ENCODE data around the gene ANGPTL5. TPM values are rescaled to one million over a fixed set of nuclear protein-coding genes. Genes with fewer than 3 reads are reported as not detected.

Gene ANGPTL5
- total and polyA plus RNA-seq, 9 of the 15 experiments (the other 6 are each of a cell fraction or from before 2014, with no cell fraction given), result 0.03 TPM; not detected in 8

DNA sequence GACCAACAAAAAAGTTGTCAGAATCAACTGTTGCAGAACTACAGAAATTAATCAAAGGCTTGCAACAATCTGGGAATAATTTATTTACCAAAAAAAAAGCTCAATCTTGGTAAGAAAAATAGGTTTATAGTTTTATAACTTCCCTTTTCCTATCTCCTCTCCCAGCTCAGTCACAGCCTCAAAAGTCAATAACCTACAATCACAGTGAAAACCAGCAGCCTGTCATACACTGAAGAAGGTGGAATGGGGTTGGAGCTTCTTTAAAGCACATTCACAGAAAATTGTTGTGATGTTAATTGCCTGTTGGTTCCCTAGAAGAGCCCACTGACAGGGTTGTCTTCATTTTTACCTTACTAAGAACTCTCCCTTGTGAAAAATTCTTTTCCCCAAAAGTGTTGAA, 52.2 kb downstream of the ANGPTL5 start:
- BruUV-seq (replicated peaks), result no TSS peak
- H3K27ac ChIP-seq (ENCODE audit: extremely low read depth, low read depth, low read length), result no peak overlapping the region
- intact Hi-C loops (cut with micrococcal nuclease) (loop anchor here (5.0 kb wide), 1 partner anchor 633 kb away; no protein-coding TSS in a partner anchor), in situ Hi-C loops (cut with MboI) (no loop called here)
- H4K20me1 ChIP-seq (replicated peaks; ENCODE audit: control insufficient read depth, insufficient read depth, low read length), result no peaks in the 10 kb centered on the region
- H3K9ac ChIP-seq (ENCODE audit: insufficient read depth in 1 of 2, low read depth in 2 of 2, low read length in 2 of 2), result no peak overlapping the region
- DNase-seq (ENCODE audit: extremely low read depth in 1 of 4, low spot score in 3 of 4), result no peak
- no peak for ATAC-seq
- H3K9me1 ChIP-seq (ENCODE audit: control insufficient read depth, insufficient read depth, low read length), result no peaks in the 10 kb centered on the region
- no peak overlapping the region for H2AFZ ChIP-seq (ENCODE audit: low read depth, low read length)
- CTCF ChIA-PET (ENCODE audit: low intra/inter-chr PET ratio), result no interaction called here
- H3K9me3 ChIP-seq (replicated peaks; ENCODE audit: control insufficient read depth, insufficient read depth, low read depth, low read length), result no peaks in the 10 kb centered on the region
- no peaks in the 10 kb centered on the region for H3K36me3 ChIP-seq (ENCODE audit: control insufficient read depth, insufficient read depth, low read length)
- H3K4me1 ChIP-seq (replicated peaks in 1 of 2; ENCODE audit: control insufficient read depth in 2 of 2, insufficient read depth in 2 of 2, low read length in 2 of 2), result no peaks in the 10 kb centered on the region
- H3K4me2 ChIP-seq (ENCODE audit: insufficient read depth, low read length), result no peak overlapping the region
- no peaks in the 10 kb centered on the region for H3K27me3 ChIP-seq (ENCODE audit: control insufficient read depth in 2 of 2, insufficient read depth in 2 of 2, low read length in 2 of 2)
- POLR2A ChIA-PET, result interaction anchor here (1.3 kb wide), 1 partner anchor 20 kb away, joined by 3 read pairs; no protein-coding TSS in a partner anchor
- FAIRE-seq, result no peak
- H3K4me3 ChIP-seq, result no peak overlapping the region
- H3K79me2 ChIP-seq (ENCODE audit: control insufficient read depth, insufficient read depth, low read length), result no peaks in the 10 kb centered on the region
- TF ChIP-seq, protein P1, sequence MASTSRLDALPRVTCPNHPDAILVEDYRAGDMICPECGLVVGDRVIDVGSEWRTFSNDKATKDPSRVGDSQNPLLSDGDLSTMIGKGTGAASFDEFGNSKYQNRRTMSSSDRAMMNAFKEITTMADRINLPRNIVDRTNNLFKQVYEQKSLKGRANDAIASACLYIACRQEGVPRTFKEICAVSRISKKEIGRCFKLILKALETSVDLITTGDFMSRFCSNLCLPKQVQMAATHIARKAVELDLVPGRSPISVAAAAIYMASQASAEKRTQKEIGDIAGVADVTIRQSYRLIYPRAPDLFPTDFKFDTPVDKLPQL (IDR thresholded peaks at IDR 0.05; ENCODE audit: extremely low read depth, insufficient read length), result no peak
- TF ChIP-seq NFYB (IDR thresholded peaks at IDR 0.05; ENCODE audit: extremely low read depth, insufficient read length) (no peak), FOXJ2 (tag; IDR thresholded peaks at IDR 0.05) (no peak), RBM39 (optimal IDR thresholded peaks at IDR 0.05; ENCODE audit: low read depth, low read length) (no peak), ZNF551 (CRISPR knock-in tag; IDR thresholded peaks at IDR 0.05) (no peak), CEBPB (tag; IDR thresholded peaks at IDR 0.05) (no peak), XRCC3 (IDR thresholded peaks at IDR 0.05) (no peak), LEF1 (IDR thresholded peaks at IDR 0.05) (no peak), ZNF12 (CRISPR knock-in tag; IDR thresholded peaks at IDR 0.05) (no peak), ZKSCAN1 (IDR thresholded peaks at IDR 0.05; ENCODE audit: low read depth, low read length) (no peak)
- TF ChIP-seq, protein P2, sequence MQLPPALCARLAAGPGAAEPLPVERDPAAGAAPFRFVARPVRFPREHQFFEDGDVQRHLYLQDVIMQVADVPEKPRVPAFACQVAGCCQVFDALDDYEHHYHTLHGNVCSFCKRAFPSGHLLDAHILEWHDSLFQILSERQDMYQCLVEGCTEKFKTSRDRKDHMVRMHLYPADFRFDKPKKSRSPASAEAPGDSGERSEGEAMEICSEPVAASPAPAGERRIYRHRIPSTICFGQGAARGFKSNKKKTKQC (CRISPR knock-in tag; IDR thresholded peaks at IDR 0.05), result no peak
- TF ChIP-seq, protein P3, sequence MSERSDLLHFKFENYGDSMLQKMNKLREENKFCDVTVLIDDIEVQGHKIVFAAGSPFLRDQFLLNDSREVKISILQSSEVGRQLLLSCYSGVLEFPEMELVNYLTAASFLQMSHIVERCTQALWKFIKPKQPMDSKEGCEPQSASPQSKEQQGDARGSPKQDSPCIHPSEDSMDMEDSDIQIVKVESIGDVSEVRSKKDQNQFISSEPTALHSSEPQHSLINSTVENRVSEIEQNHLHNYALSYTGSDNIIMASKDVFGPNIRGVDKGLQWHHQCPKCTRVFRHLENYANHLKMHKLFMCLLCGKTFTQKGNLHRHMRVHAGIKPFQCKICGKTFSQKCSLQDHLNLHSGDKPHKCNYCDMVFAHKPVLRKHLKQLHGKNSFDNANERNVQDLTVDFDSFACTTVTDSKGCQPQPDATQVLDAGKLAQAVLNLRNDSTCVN (CRISPR knock-in tag; IDR thresholded peaks at IDR 0.05), result no peak
- TF ChIP-seq, protein P4, sequence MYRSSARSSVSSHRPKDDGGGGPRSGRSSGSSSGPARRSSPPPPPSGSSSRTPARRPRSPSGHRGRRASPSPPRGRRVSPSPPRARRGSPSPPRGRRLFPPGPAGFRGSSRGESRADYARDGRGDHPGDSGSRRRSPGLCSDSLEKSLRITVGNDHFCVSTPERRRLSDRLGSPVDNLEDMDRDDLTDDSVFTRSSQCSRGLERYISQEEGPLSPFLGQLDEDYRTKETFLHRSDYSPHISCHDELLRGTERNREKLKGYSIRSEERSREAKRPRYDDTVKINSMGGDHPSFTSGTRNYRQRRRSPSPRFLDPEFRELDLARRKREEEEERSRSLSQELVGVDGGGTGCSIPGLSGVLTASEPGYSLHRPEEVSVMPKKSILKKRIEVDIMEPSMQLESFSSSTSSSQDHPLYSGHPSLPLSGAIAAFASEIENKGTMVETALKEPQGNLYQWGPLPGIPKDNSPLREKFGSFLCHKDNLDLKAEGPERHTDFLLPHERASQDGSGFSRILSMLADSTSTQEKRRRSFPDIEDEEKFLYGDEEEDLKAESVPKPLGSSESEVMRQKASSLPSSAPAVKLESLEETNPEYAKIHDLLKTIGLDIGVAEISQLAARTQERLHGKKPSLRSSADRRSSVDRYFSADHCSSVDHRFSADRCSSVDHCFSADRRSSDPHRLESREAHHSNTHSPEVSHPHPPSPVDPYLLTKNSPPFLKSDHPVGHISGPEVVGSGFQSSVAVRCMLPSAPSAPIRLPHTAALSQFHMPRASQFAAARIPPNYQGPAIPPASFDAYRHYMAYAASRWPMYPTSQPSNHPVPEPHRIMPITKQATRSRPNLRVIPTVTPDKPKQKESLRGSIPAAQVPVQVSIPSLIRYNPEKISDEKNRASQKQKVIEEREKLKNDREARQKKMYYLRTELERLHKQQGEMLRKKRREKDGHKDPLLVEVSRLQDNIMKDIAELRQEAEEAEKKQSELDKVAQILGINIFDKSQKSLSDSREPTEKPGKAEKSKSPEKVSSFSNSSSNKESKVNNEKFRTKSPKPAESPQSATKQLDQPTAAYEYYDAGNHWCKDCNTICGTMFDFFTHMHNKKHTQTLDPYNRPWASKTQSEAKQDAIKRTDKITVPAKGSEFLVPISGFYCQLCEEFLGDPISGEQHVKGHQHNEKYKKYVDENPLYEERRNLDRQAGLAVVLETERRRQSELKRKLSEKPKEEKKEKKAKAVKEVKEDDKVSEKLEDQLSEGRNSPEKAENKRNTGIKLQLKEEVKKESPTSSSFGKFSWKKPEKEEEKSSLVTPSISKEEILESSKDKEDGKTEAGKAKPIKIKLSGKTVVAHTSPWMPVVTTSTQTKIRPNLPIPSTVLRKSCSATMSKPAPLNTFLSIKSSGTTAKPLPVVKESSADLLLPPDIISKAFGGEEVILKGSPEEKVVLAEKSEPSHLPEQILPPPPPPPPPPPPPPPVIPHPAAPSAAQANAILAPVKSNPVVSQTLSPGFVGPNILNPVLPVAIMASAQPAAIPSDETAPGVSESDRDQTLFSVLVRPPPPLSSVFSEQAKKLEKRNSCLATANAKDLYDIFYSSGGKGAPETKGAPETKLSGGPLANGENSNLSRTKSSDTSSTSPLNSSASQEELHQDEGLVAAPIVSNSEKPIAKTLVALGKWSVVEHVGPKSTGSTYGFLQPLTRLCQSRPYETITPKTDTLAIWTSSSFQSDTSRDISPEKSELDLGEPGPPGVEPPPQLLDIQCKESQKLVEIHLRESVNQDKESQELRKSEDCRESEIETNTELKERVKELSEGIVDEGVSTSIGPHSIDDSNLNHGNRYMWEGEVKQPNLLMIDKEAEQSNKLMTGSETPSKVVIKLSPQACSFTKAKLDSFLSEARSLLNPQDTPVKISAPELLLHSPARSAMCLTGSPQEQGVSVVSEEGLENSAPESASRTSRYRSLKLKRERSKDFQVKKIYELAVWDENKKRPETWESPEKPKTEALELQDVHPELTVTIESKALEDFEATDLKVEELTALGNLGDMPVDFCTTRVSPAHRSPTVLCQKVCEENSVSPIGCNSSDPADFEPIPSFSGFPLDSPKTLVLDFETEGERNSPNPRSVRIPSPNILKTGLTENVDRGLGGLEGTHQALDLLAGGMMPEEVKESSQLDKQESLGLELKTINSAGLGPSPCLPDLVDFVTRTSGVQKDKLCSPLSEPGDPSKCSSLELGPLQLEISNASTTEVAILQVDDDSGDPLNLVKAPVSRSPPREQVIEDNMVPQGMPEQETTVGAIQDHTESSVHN (IDR thresholded peaks at IDR 0.05; ENCODE audit: borderline replicate concordance in 1 of 2, low read depth in 1 of 2), result no peak
